ENCODE results near the gene ST6GALNAC5. TPM values are rescaled to one million over a fixed set of nuclear protein-coding genes. Genes with fewer than 3 reads are reported as not detected.
A peak's percentile ranks its signal among the peaks of the same experiment; 100 is the strongest.

Gene ST6GALNAC5
- polyA plus RNA-seq, 3 donors: not detected

DNA sequence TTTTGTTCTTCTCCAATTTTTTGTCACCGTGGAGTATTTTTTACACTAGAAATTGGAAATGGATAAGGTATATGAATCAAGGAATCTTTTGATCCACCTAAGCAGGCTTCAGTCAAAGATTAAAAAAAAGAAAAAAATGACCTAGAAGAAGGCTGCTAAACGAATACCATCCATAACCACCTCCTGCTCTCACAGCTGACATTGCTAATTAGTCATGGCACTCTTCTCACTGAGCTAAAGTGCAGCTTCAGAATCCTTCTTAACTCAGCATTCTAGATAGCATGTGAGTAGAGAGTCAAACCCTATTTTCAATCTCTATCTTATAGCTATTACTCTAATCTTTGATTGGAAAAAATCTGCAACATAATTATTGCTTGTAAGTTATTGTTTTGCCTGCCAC, 40.2 kb upstream of the ST6GALNAC5 start:
- intact Hi-C loops (cut with micrococcal nuclease): no loop called here
- Mint-ChIP-seq H3K27me3 (ENCODE audit: low read depth in 3 of 3) (peaks cover 0 to 3% (median 2%) of the 10 kb centered on the region in 3 donors), H3K27ac (no peak overlapping the region), H3K4me1 (peaks cover 4% of the 10 kb centered on the region), H3K36me3 (no peaks in the 10 kb centered on the region), H3K9me3 (peaks cover 0 to 4% (median 2%) of the 10 kb centered on the region in 7 donors), H3K4me3 (no peak overlapping the region)
- Histone ChIP-seq H3K79me2 (ENCODE audit: insufficient read depth, low read length) (no peaks in the 10 kb centered on the region), H3K4me3 (replicated peaks in 1 of 3; ENCODE audit: low read depth in 2 of 3, low read length in 3 of 3) (no peak overlapping the region), H3K4me2 (replicated peaks; ENCODE audit: extremely low read depth, low read length, poor library complexity, severe bottlenecking) (no peak overlapping the region), H3K4me1 (ENCODE audit: control insufficient read depth in 1 of 2, insufficient read depth in 2 of 2, low read length in 2 of 2) (no peaks in the 10 kb centered on the region), H2AFZ (ENCODE audit: insufficient read depth, low read depth, low read length, poor library complexity, severe bottlenecking) (no peak overlapping the region), H3K27ac (ENCODE audit: low read depth in 1 of 2, low read length in 2 of 2) (no peak overlapping the region), H3K27me3 (ENCODE audit: control insufficient read depth in 2 of 2, insufficient read depth in 2 of 2, low read length in 2 of 2) (no peaks in the 10 kb centered on the region), H3K36me3 (replicated peaks in 1 of 2; ENCODE audit: control insufficient read depth in 1 of 2, insufficient read depth in 2 of 2, low read length in 2 of 2) (no peaks in the 10 kb centered on the region), H3K9ac (ENCODE audit: insufficient read depth, low read length, poor library complexity, severe bottlenecking) (no peak overlapping the region), H3K9me3 (replicated peaks in 1 of 2; ENCODE audit: control insufficient read depth in 1 of 2, insufficient read depth in 1 of 2, low read length in 2 of 2) (no peaks in the 10 kb centered on the region), H4K20me1 (ENCODE audit: insufficient read depth, low read length) (no peaks in the 10 kb centered on the region)
- WGBS (ENCODE audit: insufficient coverage): no CpG with 5 or more reads among the region's 2 CpGs
- TF ChIP-seq, protein P1, sequence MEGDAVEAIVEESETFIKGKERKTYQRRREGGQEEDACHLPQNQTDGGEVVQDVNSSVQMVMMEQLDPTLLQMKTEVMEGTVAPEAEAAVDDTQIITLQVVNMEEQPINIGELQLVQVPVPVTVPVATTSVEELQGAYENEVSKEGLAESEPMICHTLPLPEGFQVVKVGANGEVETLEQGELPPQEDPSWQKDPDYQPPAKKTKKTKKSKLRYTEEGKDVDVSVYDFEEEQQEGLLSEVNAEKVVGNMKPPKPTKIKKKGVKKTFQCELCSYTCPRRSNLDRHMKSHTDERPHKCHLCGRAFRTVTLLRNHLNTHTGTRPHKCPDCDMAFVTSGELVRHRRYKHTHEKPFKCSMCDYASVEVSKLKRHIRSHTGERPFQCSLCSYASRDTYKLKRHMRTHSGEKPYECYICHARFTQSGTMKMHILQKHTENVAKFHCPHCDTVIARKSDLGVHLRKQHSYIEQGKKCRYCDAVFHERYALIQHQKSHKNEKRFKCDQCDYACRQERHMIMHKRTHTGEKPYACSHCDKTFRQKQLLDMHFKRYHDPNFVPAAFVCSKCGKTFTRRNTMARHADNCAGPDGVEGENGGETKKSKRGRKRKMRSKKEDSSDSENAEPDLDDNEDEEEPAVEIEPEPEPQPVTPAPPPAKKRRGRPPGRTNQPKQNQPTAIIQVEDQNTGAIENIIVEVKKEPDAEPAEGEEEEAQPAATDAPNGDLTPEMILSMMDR (IDR thresholded peaks at IDR 0.05): no peak
- no peak for DNase-seq

DNA sequence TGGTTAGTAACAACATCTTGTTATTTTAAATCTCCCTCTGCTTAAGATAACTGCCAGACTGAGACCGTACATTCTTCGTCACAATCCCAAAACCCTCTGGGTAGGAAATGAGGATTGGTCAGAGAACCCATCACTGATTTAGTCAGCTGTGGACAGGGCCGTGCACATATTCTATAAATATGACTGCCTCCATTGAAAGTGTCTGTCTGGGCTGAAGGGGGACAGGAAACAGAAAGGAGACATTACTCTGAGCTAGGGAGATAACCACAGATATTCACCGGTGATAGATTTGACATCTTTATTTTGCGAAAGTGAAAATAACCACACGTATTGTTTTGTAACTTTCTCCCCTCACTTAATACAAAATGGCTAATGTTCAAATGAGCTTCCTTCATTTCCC, 36.9 kb upstream of the ST6GALNAC5 start:
- Histone ChIP-seq H3K36me3 (replicated peaks in 1 of 2; ENCODE audit: control insufficient read depth in 1 of 2, insufficient read depth in 2 of 2, low read length in 2 of 2) (no peaks in the 10 kb centered on the region), H4K20me1 (ENCODE audit: insufficient read depth, low read length) (no peaks in the 10 kb centered on the region), H3K4me1 (ENCODE audit: control insufficient read depth in 1 of 2, insufficient read depth in 2 of 2, low read length in 2 of 2) (no peaks in the 10 kb centered on the region), H3K9me3 (replicated peaks in 1 of 2; ENCODE audit: control insufficient read depth in 1 of 2, insufficient read depth in 1 of 2, low read length in 2 of 2) (no peaks in the 10 kb centered on the region), H3K27me3 (ENCODE audit: control insufficient read depth in 2 of 2, insufficient read depth in 2 of 2, low read length in 2 of 2) (no peaks in the 10 kb centered on the region), H3K4me3 (replicated peaks in 1 of 3; ENCODE audit: low read depth in 2 of 3, low read length in 3 of 3) (peak overlapping the region in 1 of 3 experiments; percentile 52), H3K27ac (ENCODE audit: low read depth in 1 of 2, low read length in 2 of 2) (no peak overlapping the region), H2AFZ (ENCODE audit: insufficient read depth, low read depth, low read length, poor library complexity, severe bottlenecking) (peak overlapping the region; percentile 63), H3K9ac (ENCODE audit: insufficient read depth, low read length, poor library complexity, severe bottlenecking) (peak overlapping the region; percentile 40), H3K4me2 (replicated peaks; ENCODE audit: extremely low read depth, low read length, poor library complexity, severe bottlenecking) (peak overlapping the region; percentile 33), H3K79me2 (ENCODE audit: insufficient read depth, low read length) (no peaks in the 10 kb centered on the region)
- TF ChIP-seq, protein P1 (IDR thresholded peaks at IDR 0.05): no peak
- peaks cover 0 to 3% (median 0%) of the 10 kb centered on the region in 3 donors for H3K27me3 Mint-ChIP-seq (ENCODE audit: low read depth in 3 of 3)
- peaks cover 0 to 2% (median under 1%) of the 10 kb centered on the region in 7 donors for H3K9me3 Mint-ChIP-seq
- no peak for DNase-seq
- WGBS (ENCODE audit: insufficient coverage): no CpG with 5 or more reads among the region's 6 CpGs
- no peaks in the 10 kb centered on the region for H3K36me3 Mint-ChIP-seq
- H3K27ac Mint-ChIP-seq: no peak overlapping the region
- intact Hi-C loops (cut with micrococcal nuclease): no loop called here
- H3K4me1 Mint-ChIP-seq: peaks cover 4% of the 10 kb centered on the region
- H3K4me3 Mint-ChIP-seq: peak overlapping the region; percentile 68 to 92
